Hepatocyte (in vitro differentiated cells): ENCODE results near the gene GNAL.

ENCODE experiments used
- CTCF ChIP-seq: fragments of 200-600 bp; sonication (generic); IDR thresholded peaks from 2 replicates; pipeline ENCODE4 v1.5.1; 2016; ENCODE audit warnings: antibody characterized with exemption, mild to moderate bottlenecking; ENCODE audit not compliant: poor library complexity
- EZH2 ChIP-seq: fragments of 200-600 bp; sonication (generic); IDR thresholded peaks from 2 replicates; pipeline ENCODE4 v1.6.1; 2016; ENCODE audit warnings: antibody characterized with exemption, mild to moderate bottlenecking, borderline replicate concordance
- EZH2phosphoT487 ChIP-seq: fragments of 200-600 bp; sonication (generic); IDR thresholded peaks from one replicate; pipeline ENCODE4 v1.6.1; 2018; ENCODE audit warnings: antibody characterized with exemption, mild to moderate bottlenecking, low read depth, moderate library complexity; ENCODE audit not compliant: unreplicated experiment, severe bottlenecking

- TF ChIP-seq CTCF (no peak), EZH2 (no peak), EZH2phosphoT487 (no peak)
Observed at GRCh38 chr18:11817229-11817628, 128.2 kb downstream of the GNAL start.
